GM13976 (cell line): ENCODE data around the gene AFMID.
"Not testable (repeated sequence)": the region's sequence is repeated elsewhere in the genome, so short reads cannot be mapped to it uniquely, and the experiment has no call there.

Source experiments
- DNase-seq: peaks from one replicate; pipeline ENCODE4 v3.0.0; 2012; ENCODE audit warnings: low spot score
- CTCF ChIP-seq: IDR thresholded peaks from 2 replicates; pipeline ENCODE4 v1.5.1; 2012; ENCODE audit warnings: borderline replicate concordance, mild to moderate bottlenecking; ENCODE audit not compliant: insufficient read depth; ENCODE audit errors: extremely low read depth, missing control alignments, control extremely low read depth
- in situ Hi-C: fragments of 300-500 bp; cut with MboI; formaldehyde crosslinking; loops from one replicate; pipeline ENCODE4 v1.12.0; 2022; ENCODE audit warnings: low sequenced_read_pairs, mixed read lengths, inconsistent platforms; ENCODE audit not compliant: unreplicated experiment

AFMID gene

GRCh38 chr17:78186692-78187595 lies at the start of gene AFMID, which contains the start of gene TK1:
AFMID (plus strand) TSS chr17:78187362; CDS start chr17:78187371, 9 bp downstream.
TK1 (minus strand) TSS chr17:78187052; CDS start chr17:78186994, 58 bp downstream.
- TF ChIP-seq CTCF = peak; percentile 35
- DNase-seq = peak; percentile 100
- in situ Hi-C loops = no loop called here

- peak; percentile 47 for TF ChIP-seq CTCF
- in situ Hi-C loops = no loop called here
- no peak for DNase-seq
Measured at GRCh38 chr17:78137392-78138203, 49.6 kb upstream of the AFMID start.

GRCh38 chr17:78138204-78139060 lies 48.7 kb upstream of the AFMID start:
- in situ Hi-C loops = no loop called here
- no peak for DNase-seq
- no peak for TF ChIP-seq CTCF

GRCh38 chr17:78139861-78140168 lies 47.3 kb upstream of the AFMID start:
- DNase-seq = not testable (repeated sequence)

GRCh38 chr17:78140169-78141051 lies 46.8 kb upstream of the AFMID start:
- no peak for TF ChIP-seq CTCF
- peak; percentile 98 for DNase-seq
- in situ Hi-C loops = no loop called here

More at GRCh38 chr17:78139861-78140168, 47.3 kb upstream of the AFMID start:
- in situ Hi-C loops = not testable (repeated sequence)

GRCh38 chr17:78141437-78142118 lies 45.6 kb upstream of the AFMID start:
- no peak for DNase-seq
- no peak for TF ChIP-seq CTCF
- in situ Hi-C loops = no loop called here
